Keratinocyte (primary cell): ENCODE measurements around the gene TVP23A. TPM values are rescaled to one million over a fixed set of nuclear protein-coding genes. Genes with fewer than 3 reads are reported as not detected.

Experiments used
- DNase-seq: peaks from one replicate; pipeline ENCODE4 v3.0.0-alpha.2; 2011; ENCODE audit warnings: low read depth, missing footprints, low spot score
- FAIRE-seq: peaks from 2 replicates; lab custom pipeline; 2011; peaks lifted over from hg19 to GRCh38; lab: Jason Lieb, UNC
- H2AFZ ChIP-seq: 2 replicates; pipeline ENCODE4 v1.6.0; 2012; ENCODE audit warnings: low read length, control low read depth, inconsistent platforms; ENCODE audit not compliant: control insufficient read depth
- H3K27ac ChIP-seq: 2 replicates; pipeline ENCODE4 v1.5.1; 2011; ENCODE audit warnings: low read length; ENCODE audit not compliant: control insufficient read depth, insufficient read depth
- H3K27me3 ChIP-seq: 3 replicates; pipeline ENCODE4 v1.6.0; 2011; ENCODE audit warnings: low read length; ENCODE audit not compliant: control insufficient read depth, insufficient read depth; ENCODE audit errors: extremely low read depth
- H3K36me3 ChIP-seq, 2 experiments: 2 replicates in 1 of 2; 3 replicates in 1 of 2; pipeline ENCODE4 v1.5.1; 2011; ENCODE audit warnings: low read length in 2 of 2, mild to moderate bottlenecking in 1 of 2; ENCODE audit not compliant: control insufficient read depth in 2 of 2, insufficient read depth in 2 of 2; ENCODE audit errors: extremely low read depth in 1 of 2
- H3K4me1 ChIP-seq: 3 replicates; pipeline ENCODE4 v1.5.1; 2011; ENCODE audit warnings: low read length; ENCODE audit not compliant: control insufficient read depth, insufficient read depth; ENCODE audit errors: extremely low read depth
- H3K4me2 ChIP-seq: 3 replicates; pipeline ENCODE4 v1.6.0; 2011; ENCODE audit warnings: low read depth, low read length; ENCODE audit not compliant: control insufficient read depth, insufficient read depth; ENCODE audit errors: extremely low read depth
- H3K4me3 ChIP-seq, 3 experiments: fragments of 200-600 bp in 1 of 3; sonication (generic) in 1 of 3; 2 replicates in 2 of 3; 3 replicates in 1 of 3; pipeline ENCODE4 v1.5.1; 2011 to 2016; ENCODE audit warnings: low read length in 3 of 3, mild to moderate bottlenecking in 3 of 3, control low read depth in 2 of 3, inconsistent platforms in 1 of 3, low read depth in 1 of 3, mixed read lengths in 1 of 3, mixed run types in 1 of 3, moderate library complexity in 1 of 3; ENCODE audit not compliant: control insufficient read depth in 2 of 3, insufficient read depth in 2 of 3; ENCODE audit errors: extremely low read depth in 1 of 3
- H3K79me2 ChIP-seq: 2 replicates; pipeline ENCODE4 v1.6.0; 2012; ENCODE audit warnings: low read length; ENCODE audit not compliant: control insufficient read depth, insufficient read depth
- H3K9ac ChIP-seq: 3 replicates; pipeline ENCODE4 v1.6.0; 2011; ENCODE audit warnings: low read length; ENCODE audit not compliant: control insufficient read depth, insufficient read depth; ENCODE audit errors: extremely low read depth
- H3K9me1 ChIP-seq: 3 replicates; pipeline ENCODE4 v1.6.0; 2011; ENCODE audit warnings: low read length; ENCODE audit not compliant: control insufficient read depth, insufficient read depth; ENCODE audit errors: extremely low read depth
- H3K9me3 ChIP-seq: 2 replicates; pipeline ENCODE4 v1.5.1; 2012; ENCODE audit warnings: low read depth, low read length; ENCODE audit not compliant: control insufficient read depth
- H4K20me1 ChIP-seq: 3 replicates; pipeline ENCODE4 v1.6.0; 2011; ENCODE audit warnings: low read length; ENCODE audit not compliant: control insufficient read depth, insufficient read depth; ENCODE audit errors: extremely low read depth
- CTCF ChIP-seq, 3 experiments: IDR thresholded peaks in 1 of 3; conservative IDR thresholded peaks in 1 of 3; optimal IDR thresholded peaks in 1 of 3; 2 replicates in 2 of 3; 3 replicates in 1 of 3; pipeline versions ENCODE3 to v1.5.1; 2011; ENCODE audit warnings: low read length in 3 of 3, mild to moderate bottlenecking in 3 of 3, moderate library complexity in 2 of 3, control low read depth in 1 of 3, inconsistent platforms in 1 of 3; ENCODE audit not compliant: insufficient read depth in 2 of 3; ENCODE audit errors: extremely low read depth in 1 of 3
- EZH2 ChIP-seq: IDR thresholded peaks from one replicate; pipeline ENCODE4 v1.6.1; 2012; ENCODE audit warnings: inconsistent platforms, mild to moderate bottlenecking, low read length, moderate library complexity
- dilution Hi-C: fragments of 300-500 bp; cut with MboI; formaldehyde crosslinking; loops from one replicate; pipeline ENCODE4 v1.7.0; 2020; ENCODE audit warnings: low sequenced_read_pairs; ENCODE audit not compliant: extremely low pct_ligation_motif_present
- polyA plus RNA-seq, 5 experiments: library from polyadenylated mRNA; depleted of rRNA in 3 of 5; stranded (reverse) in 3 of 5; stranded (forward) in 1 of 5; unstranded in 1 of 5; fragments of >200 nt; gene quantifications; 1 replicate in 1 of 5; 2 replicates in 3 of 5; 3 replicates in 1 of 5; pipeline versions ENCODE4 v1.2.1 to v1.2.3, GENCODE V29; 2011 to 2012; ENCODE audit warnings: missing spikeins in 2 of 5, low read depth in 1 of 5, low replicate concordance in 1 of 5

The TVP23A gene
- polyA plus RNA-seq, 1 donor (not counting 4 experiments of a cell fraction or from before 2014, with no cell fraction given): not detected

DNA sequence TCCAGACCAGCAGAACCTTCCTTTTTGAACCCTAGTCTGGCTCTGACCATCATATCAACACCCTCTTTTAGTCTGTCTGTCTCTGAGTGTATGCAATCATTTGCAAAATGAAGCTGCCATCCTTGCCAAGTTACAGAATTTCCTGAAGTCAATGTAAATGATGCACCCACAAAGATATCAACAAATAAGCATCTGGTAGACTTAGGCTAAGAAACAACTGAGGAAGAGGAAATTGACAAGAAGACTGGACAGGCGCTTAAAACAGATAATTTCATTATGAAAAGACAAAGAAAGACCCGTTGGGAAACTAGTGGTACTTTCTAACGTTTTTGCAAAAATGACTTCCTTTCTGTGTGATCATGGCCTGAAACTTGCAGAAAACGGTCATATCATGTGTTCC is 33.7 kb upstream of the TVP23A start:
- TF ChIP-seq CTCF (optimal IDR thresholded peaks at IDR 0.05 in 1 of 3, IDR thresholded peaks at IDR 0.05 in 1 of 3, conservative IDR thresholded peaks at IDR 0.05 in 1 of 3; ENCODE audit: extremely low read depth in 1 of 3, insufficient read depth in 2 of 3, low read length in 3 of 3): no peak
- no peak for TF ChIP-seq EZH2
- Histone ChIP-seq H3K4me2 (no peak overlapping the region), H3K9me1 (no peaks in the 10 kb centered on the region), H3K79me2 (no peaks in the 10 kb centered on the region), H3K27me3 (no peaks in the 10 kb centered on the region), H4K20me1 (no peaks in the 10 kb centered on the region), H3K4me1 (no peaks in the 10 kb centered on the region), H2AFZ (no peak overlapping the region), H3K4me3 (no peak overlapping the region), H3K27ac (no peak overlapping the region), H3K36me3 (no peaks in the 10 kb centered on the region), H3K9me3 (no peaks in the 10 kb centered on the region), H3K9ac (no peak overlapping the region)
- dilution Hi-C loops: no loop called here
- DNase-seq (no peak), FAIRE-seq (no peak)

DNA sequence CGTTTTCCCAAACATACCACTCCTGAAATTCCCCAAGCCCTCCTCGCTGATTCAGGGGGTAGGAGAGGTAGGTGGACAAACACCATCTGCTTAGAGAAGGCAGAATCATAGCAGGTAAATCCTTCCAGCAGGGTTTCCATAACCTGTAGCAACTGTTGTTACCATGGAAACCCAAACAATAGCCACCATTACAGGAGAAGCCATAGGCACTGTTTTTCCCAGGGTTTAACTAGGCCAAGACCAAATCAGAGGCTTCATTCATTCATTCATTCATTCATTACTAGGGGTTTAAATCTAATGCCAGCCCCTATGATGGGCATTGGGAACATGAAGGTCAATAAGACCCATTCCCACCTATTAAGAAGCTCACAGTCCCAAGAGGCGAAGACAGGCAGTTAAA is 32.9 kb upstream of the TVP23A start:
- Histone ChIP-seq H3K9me1 (no peaks in the 10 kb centered on the region), H3K27ac (no peak overlapping the region), H3K4me1 (no peaks in the 10 kb centered on the region), H4K20me1 (no peaks in the 10 kb centered on the region), H3K4me2 (no peak overlapping the region), H3K27me3 (no peaks in the 10 kb centered on the region), H3K36me3 (no peaks in the 10 kb centered on the region), H2AFZ (no peak overlapping the region), H3K9ac (no peak overlapping the region), H3K79me2 (no peaks in the 10 kb centered on the region), H3K4me3 (no peak overlapping the region), H3K9me3 (no peaks in the 10 kb centered on the region)
- no peak for DNase-seq
- no peak for FAIRE-seq
- dilution Hi-C loops: no loop called here
- TF ChIP-seq EZH2 (no peak), CTCF (optimal IDR thresholded peaks at IDR 0.05 in 1 of 3, IDR thresholded peaks at IDR 0.05 in 1 of 3, conservative IDR thresholded peaks at IDR 0.05 in 1 of 3; ENCODE audit: extremely low read depth in 1 of 3, insufficient read depth in 2 of 3, low read length in 3 of 3) (no peak)
